G401.6 (cell line): ENCODE data around the gene SGMS1.
A peak's percentile ranks its signal among the peaks of the same experiment; 100 is the strongest.

Experiments used
- FAIRE-seq: peaks from 2 replicates; lab custom pipeline; 2012; peaks lifted over from hg19 to GRCh38; lab: Jason Lieb, UNC

The SGMS1 gene

DNA sequence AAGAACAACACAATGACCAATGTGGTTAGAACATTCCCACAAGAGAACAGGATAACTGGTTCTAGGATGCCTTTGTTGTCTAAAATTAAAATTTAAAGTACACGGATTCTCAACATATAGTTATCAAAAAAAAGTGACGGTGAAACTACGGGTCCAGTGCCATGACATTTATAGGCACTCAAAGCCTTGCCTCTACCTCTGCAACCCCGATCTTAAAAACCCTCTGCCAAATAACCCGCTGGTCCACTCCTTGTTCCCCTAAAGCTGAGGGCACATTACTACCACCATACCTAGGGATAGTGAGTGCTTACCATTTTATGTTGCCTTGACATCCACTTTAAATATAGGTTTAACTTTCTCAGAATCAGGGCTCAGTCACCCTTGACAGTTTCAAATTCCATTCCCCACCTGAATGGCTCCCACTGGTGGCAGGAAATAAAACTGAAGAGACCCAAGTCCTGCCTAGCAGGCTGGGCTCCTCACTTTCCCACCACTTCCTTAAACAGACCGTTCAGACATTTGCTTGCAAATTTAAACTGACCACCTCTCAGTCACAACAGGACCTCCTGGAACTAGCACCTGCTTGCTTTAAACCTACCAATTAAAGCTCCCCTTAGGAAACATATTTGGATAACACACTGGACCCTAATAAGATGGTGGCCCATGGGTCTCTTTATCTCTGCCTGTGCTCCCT, 202.6 kb downstream of the SGMS1 start:
- peak; percentile 41 for FAIRE-seq

DNA sequence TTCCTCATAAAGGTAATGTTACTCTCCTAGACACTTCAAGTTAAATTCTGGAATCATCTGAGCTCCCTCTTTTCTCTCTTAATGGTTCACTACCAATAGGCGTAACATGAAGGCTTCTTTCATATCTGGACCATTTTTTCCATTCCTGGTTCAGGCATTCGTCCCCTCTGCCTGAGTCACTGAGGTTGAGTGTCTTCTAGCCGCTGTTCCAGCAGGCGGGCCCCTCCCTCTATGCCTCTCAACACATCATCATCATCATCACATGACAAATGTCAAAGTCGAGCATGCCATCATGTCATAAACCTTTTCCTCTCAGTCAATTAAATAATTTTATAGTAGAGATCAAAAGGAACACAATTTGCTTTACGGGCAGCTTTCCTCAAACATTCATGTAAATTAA, 203.6 kb downstream of the SGMS1 start:
- FAIRE-seq = no peak

DNA sequence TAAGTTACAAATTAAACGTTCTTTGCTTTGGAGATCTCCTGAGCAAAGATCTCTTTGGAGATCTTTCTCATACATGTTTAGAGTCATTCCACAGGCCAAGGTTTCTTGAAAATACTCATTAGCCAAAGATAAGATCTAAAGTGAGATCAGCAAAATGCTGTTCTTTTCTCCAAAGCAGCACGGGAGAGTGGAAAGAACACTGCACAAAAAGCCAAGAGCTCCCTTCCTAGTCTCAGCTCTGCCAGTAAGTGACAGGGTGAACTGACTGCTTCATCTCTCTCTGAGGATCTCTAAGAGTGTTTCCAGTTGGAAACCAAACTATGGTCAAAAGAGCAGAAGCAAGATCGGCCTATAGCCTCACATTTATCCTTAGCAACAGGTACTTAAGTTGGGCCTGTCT, 204.0 kb downstream of the SGMS1 start:
- no peak for FAIRE-seq

DNA sequence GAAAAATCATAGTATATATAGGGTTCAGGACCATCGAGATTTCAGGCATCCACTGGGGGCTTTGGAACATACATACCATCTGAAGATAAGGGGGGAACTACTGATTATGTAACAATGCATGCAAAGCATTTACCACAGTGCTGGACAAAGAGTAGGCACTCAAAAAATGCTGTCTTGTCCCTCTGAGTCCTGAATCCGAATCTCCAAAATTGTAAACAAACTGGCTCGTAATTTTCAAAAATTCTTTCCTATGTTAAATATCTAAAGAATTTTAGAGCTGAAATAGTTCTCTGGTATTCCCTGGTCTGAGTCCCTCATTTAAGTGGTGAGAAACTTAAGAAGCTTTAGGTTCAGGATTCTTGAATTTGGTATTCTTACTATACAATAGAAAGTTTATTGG, 204.7 kb downstream of the SGMS1 start:
- no peak for FAIRE-seq

DNA sequence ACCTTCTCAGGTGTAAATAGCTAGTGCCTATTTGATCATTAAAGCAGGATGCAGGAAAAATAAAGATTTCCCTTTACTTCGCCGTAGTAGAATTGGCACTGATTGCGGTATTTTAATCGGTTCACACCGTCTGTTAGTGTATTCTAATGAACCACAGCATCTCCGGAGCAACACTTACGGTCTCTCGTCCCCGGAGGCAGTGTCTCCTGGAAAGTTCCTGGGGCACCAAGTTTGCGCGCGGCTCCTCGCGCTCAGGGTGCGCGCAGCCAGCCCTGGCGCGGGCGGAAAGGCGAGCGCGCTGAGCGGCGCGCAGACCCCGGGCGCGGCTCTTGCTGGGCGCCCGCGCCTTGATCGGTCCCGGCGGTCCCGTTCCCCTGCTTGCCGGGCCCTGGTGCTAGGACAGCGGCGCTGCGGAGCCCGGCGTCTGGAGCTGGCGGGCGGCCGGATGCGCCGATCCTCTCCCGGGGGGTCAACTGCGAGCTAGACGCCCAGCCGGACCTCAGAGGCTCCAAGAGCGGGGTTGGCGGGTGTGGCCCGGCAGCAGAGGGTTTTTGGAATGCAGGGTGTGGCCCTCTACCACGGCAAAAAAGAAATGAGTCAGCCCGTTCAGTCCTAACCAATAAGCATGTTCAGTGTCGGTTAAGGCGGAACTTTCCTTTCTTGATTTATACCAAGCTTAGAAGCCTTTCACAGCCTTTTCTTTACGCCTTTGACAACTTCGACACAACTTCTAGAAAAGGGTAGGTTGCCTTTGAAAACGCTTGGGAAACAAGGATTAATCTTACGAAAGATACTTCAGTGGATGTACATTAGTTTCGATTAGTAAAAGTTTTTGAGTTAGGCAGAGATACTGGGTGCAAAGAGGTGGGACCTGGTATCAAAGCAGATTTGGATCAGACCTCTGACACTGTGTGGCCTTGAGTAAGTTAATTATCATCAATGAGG, 205.6 kb downstream of the SGMS1 start:
- FAIRE-seq = peak; percentile 88

DNA sequence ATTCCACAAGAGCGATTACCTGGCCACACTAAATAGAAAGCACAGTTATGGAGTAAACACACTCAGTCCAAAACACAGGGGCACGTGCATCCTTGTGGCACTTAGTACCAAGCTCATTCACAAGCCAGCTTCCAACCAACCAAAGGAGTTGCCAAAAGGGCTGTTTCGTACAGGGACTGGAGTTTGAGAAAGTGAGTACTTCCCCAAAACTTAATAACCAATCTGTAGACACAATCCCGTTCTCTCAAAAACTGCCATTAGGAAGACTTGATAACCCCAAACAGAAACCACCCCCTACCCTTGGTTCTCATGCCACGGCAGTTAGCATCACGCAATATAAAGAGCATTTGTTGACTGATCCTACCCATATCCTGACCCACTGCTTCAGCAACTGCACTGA, 206.3 kb downstream of the SGMS1 start:
- FAIRE-seq = no peak

DNA sequence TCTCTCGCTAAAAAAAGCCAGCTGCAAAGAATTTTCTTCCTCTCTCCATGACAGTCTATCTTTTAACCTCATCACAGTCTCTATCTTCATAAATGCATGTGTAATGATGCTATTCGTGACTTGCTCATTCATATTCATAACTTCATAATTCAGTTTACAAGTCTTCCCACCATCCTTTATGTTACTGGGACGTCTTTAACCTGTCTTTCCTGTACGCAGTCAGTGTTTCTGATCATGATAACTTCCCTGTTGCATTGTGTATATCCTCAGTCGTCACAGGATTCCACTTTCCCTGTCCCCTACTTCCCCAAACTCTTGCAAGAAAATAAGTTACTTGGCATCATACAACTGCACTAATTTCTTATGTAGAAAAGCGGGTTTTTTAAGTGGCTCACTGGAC, 206.9 kb downstream of the SGMS1 start:
- no peak for FAIRE-seq

DNA sequence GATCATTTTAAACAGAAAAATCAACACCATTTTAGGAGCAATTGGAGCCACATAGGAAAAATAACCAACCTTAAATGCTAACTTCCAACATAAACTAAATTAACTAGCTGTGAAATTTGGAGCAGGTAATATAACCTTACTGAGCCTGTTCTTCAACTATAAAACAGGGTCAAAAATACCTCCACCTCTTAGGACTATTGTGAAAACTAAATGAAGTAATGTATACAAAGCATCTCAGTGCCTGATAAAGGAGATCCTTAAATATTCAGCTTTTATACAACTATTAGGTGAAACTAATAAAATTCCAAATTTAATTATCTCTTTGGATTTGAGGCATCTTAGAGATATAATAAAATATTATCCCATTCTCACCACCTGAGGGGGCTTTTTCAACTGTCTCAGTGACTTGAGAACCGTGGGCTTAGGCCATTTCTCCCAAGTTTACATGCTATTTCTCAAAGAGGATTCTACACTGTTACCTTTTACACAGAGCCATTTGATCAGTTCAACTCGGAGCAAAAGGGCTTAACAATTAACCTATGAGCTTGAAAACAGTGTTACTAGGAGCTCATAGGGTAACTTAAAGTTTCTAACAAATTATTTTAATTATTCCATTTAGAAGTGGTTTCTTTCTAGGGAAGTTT, 207.5 kb downstream of the SGMS1 start:
- no peak for FAIRE-seq

DNA sequence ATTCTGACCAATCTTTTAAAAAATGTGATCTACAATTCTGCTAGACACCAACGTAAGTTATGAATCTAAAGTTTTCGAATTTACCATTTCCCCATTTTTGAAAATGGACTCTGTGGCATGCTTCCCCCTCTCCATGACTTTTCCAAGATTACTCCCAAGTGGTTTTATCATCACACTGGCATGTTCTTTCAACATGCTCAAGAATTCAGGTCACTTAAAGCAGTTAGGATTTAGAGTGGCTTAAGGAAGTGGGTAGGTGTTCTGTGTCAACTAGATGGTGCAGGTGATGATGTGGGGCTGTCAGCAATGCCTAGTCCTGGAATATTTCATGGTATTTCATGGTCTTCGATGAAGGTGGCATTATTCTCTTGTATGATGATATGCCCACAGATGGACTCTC, 208.5 kb downstream of the SGMS1 start:
- FAIRE-seq = no peak

DNA sequence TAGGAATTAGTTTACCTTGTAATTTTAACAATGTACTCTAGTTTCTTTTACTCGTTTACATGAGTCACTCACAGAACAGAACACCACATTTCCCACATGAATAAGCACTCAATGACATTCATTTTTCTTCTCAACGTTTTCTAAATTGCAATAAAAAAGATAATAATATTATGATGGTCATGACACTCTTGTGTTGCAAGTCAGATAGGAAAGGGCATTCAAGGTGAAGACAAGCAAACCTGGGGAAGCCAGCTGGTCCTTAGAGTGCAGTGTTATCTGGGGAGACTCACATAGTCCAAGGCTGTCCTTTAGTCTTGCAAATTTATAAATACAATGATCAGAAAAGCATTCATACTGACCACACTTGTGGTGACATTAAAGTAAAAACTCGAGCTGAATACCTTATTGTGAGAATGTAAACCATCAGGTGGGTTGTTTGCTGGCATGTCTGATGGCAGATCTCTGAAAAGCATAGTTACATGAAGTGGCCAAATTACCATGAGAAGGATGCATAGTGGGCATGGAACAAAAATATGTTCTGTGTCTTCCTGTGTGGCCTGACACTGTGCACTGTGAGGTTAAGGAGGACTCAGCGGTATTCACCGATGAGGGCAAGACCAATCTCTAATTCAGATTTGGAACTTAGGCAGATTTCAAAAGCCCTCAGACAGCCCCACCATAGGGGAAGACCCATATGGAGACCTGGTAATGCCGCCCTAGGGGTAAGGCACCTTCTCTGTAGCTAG, 213.5 kb downstream of the SGMS1 start:
- FAIRE-seq = no peak

DNA sequence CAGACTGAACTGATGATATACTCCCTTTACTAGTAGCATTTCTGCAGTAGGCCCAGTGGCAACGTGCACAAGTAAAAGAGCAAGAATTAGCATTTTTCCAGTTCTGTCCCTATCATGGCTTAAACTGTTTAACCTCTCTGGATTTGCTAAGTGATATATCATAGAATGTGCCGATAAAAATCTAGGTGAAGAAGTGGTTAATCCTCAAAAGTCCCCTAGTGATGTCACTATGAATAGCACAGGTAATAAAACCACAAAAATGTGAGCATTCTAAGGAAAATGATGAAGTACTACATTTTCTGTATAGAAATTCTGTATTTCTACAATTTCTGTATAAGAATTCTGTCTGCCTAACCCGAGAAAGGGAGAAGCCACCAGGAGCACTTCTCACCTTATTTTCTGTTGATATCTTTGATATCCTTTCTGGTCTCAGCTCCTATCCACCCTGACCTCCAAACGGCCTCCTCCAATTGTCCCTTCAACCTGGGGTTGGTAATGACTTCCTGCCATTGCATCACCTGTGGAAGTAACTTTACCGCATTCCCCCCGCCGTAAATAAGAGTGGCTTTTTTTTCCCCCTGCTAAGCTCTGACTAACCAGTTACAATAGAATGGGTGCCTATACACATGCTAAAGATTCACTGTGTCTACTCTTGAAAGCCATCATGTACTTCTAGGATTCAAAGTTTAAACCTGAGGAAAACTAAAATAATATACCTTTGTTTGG, 216.5 kb downstream of the SGMS1 start:
- FAIRE-seq = no peak

DNA sequence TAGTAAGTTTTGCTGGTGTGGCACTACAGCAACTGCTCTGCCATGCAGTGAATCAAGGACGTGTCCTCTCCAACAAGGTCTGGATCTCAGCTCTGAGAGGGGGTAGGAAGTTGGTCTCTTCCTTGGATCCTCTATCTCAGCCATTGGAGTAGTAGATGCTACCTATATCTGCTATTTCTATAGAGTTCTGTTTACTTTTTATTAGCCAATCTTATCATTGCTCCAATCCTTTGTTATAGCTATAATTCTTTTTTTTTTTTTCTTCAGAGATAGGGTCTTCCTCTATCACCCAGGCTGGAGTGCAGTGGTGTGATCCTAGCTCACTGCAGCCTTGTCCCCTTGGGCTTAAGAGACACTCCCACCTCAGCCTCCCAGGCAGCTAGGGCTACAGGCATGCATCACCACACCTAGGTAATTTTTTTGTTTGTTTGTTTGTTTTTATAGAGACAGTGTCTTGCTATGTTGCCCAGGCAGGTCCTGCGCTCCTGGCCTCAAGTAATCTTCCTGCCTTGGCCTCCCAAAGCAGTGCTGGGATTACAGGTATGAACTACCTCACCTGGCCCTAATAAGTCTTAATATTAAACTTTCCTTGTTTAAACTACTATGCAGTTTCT, 217.2 kb downstream of the SGMS1 start:
- FAIRE-seq = no peak

DNA sequence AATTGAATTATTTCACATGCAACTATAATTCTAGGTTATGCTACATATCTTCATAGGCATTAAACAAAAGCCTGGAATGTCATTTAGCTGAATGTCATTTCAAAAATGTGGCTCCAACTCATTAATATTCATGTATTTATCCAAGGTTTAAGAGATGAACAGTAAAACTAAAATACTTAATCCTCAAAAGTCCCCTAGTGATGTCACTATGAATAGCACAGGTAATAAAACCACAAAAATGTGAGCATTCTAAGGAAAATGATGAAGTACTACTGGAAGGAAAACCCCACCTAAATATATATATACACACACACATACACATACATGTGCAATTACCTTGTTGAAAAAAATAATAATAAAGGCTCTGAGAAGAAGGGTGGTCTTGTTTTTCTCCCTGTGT, 218.0 kb downstream of the SGMS1 start:
- no peak for FAIRE-seq

DNA sequence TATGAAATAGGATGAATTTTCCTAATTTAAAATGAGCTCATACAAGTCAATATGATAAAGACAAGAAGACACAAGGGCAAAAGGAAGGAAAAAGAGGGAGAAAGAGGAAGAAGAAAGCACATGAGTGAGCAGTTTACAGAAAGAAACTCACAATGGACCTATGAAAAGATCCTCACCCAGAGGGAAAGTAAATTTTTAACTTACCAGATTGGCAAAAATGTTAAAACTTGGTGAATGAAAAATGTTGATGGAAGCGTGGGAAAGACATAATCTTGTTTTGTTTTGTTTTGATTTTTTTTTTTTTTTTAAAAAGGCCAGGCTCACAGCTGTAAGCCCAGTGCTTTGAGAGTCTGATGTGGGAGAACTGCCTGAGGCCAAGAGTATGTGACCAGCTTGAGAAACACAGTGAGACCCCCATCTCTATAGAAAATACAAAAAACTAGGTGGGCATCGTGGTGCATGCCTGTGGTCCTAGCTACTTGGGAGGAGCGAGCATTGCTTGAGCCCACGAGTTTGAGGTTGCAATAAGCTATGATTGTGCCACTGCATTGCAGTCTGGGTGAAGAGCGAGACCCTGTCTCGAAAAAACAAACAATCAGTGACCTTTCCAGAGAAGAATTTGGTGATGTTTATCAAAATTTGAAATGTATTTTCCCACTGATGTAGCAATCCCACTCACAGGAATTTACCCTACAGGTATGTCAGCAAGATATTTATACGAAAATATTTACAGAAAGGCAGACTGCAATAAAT, 219.6 kb downstream of the SGMS1 start:
- FAIRE-seq = no peak

DNA sequence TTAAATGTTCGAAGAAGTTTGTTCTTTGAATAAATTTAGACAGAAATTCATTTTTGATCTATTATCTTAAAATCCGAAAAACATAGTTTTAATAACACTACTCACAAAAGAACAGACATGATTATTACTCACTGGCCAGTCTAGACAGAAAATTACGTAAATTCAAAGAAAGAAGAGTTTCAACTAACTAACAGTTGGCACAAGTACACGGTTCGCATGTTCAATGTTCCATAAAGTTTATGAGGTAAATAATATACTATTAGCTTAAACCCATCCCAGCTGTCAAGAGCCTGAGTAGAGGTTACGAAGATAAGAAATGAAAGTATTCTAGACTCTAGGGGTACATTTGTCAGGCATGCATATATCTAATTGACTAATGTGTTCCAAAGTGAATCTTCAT, 220.7 kb downstream of the SGMS1 start:
- no peak for FAIRE-seq

DNA sequence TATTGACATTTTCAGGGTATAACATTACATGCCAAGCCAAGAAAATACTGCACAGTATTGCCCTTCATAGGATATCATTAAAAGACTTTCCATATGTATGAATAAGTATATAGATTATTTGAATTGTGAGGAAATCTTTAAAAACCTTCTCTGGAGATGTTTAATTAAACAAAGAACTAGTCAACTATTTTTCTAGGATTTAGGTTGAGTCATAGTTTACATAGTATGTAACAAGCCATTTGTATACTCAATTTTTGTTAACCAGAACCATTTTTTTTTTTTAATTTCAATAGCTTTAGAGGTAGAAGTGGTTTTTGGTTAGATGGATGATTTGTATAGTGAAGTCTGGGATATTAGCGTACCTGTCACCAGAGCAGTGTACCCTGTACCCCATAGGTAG, 221.3 kb downstream of the SGMS1 start:
- no peak for FAIRE-seq

DNA sequence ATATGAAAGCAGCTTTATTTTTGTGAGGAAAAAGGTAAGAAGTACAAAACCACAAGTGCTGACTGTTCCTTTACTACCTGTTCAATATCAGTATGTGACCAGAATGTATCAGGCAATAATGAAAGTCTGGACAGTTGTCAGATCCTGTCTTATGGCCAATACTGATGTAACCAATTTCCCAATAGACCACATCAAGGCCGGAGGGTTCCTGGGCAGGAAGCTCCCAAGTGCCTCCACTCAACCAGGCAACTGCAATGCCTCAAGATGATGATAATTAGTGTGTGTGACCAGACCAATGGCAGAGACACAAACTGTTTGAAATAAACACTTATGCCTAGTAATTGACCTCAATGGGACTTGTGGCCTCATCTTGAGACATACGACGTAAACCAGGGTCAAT, 223.1 kb downstream of the SGMS1 start:
- FAIRE-seq = no peak

DNA sequence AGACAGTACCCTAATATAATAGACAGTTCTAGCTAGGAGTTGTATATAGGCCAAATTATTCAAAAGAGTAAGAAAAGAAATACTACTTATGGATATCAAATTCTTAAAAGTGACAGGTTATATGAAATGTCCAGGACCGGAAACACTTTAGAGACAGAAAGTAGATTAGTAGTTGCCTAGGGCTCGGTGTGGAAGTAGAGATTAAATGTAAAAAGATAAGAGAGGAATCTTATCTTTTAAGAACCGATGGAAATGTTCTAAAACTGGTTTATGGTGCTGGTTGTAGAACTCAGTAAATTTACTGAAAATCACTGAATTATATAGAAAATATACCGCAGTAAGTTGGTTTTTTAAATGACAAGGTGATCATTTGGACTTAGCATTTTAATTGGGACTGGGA, 224.9 kb downstream of the SGMS1 start:
- FAIRE-seq = peak; percentile 8

DNA sequence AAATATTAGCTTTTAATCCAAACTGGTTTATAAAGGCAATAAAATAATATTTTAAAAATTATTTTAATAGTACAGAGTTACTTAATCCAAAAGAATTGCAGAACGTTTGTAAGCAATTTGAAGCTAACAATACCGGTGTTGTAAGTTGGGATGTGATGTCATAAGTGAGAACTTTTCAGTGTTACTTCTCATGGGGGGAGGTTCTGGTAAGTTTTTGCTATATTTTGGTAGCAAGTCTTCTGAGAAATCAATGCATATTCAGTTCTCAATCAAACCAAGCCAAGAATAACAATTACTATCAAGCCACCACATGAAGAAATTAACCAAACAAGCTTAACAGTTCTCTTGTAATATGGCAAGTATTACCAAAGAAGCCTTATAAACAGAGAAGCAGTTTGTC, 225.4 kb downstream of the SGMS1 start:
- FAIRE-seq = no peak

DNA sequence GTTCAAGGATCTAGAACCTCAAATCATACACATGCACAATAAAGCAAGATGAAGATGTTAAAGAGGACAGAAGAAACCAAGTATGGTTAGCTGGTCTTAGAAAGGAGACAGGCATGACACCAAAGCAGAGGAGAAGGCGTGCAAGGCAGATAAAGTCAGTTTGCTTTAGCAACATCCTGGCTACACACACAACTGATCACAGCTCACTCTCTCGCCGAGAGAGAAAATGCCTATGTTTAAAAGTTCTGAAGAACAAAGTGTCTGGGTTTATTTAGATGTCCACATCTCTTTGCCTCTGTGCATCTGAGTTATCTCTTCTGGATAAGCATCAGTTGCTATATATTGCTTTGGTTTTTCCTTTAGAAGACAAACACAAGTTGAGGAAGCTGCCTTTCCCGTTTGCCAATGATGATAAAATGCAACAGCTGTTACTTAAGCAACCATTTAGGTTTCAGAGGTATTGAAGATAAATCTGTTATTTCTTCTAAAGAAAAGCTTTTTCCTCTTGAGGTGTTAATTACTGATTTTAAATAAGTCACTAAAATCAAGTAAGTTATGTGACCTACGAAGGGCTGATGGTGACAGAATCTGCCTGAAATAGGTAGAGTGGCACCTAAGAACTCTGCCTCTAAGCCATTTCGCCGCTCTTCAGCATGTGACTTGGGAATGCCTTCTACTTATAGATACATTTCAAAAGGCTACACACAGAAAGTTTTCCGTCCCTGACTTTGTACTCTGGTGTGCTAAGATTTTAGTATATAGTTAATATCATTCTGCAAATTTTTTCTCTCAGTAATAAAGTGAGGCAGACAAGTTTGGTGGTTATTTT, 226.2 kb downstream of the SGMS1 start:
- no peak for FAIRE-seq
